Epithelial cell of proximal tubule (primary cell): ENCODE data around the gene LGALS7. TPM values are rescaled to one million over a fixed set of nuclear protein-coding genes. Genes with fewer than 3 reads are reported as not detected.

Source experiments
- DNase-seq: peaks from one replicate; pipeline ENCODE4 v3.0.0-alpha.2; 2011; ENCODE audit warnings: low read depth
- H3K4me3 ChIP-seq: 2 replicates; pipeline ENCODE4 v1.5.1; 2011; ENCODE audit warnings: low read depth, mild to moderate bottlenecking, low read length
- CTCF ChIP-seq: conservative IDR thresholded peaks from 2 replicates; pipeline ENCODE4 v1.5.1; 2012; ENCODE audit warnings: low read depth, mild to moderate bottlenecking, low read length
- total RNA-seq: library from RNA; depleted of rRNA; stranded (reverse); fragments of >200 nt; gene quantifications from 2 replicates; pipeline ENCODE4 v1.2.3, GENCODE V29; 2015

The LGALS7 gene
- total RNA-seq, 1 donor from 2014 or later = not detected

DNA sequence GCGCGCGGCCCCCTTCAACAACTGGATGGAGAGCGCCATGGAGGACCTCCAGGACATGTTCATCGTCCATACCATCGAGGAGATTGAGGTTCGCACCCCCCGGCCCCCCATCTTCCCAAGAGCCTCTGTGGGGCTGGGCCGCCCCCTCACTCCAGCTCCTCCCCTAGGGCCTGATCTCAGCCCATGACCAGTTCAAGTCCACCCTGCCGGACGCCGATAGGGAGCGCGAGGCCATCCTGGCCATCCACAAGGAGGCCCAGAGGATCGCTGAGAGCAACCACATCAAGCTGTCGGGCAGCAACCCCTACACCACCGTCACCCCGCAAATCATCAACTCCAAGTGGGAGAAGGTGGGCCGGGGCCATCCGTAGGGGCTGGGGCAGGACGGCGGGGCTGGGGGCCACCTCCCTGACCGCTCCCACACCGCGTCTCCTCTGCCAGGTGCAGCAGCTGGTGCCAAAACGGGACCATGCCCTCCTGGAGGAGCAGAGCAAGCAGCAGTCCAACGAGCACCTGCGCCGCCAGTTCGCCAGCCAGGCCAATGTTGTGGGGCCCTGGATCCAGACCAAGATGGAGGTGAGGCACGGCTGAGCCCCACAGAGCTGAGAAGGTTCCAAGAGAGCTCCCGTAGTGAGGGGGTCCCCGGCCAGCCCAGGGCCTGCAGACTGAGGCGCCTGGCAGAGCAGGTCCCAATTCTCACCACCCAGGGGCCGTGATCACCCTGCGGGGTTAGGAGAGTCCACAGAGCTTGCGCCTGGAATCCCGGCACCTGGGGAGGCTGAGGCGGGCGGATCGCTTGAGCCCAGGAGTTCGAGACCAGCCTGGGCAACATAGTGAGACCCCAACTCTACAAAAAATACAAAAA is 49.1 kb downstream of the LGALS7 start:
- H3K4me3 ChIP-seq = no peak overlapping the region
- DNase-seq = no peak

DNA sequence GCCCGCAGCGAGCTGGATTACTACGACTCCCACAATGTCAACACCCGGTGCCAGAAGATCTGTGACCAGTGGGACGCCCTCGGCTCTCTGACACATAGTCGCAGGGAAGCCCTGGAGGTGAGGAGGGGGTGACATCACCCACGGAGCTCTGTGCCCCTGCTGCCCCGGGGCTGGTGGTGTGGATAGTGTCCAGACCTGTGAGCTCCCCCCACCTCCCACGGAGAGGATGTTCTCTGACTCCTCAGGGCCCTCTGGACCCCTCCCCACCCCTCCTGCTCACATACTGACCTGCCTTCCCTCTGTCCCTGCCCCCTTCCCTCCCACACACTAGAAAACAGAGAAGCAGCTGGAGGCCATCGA is 49.7 kb downstream of the LGALS7 start:
- DNase-seq = no peak
- no peak overlapping the region for H3K4me3 ChIP-seq
- TF ChIP-seq CTCF = no peak

More for the DNA sequence above, 49.1 kb downstream of the LGALS7 start:
- TF ChIP-seq CTCF = no peak

- TF ChIP-seq CTCF = no peak
These were observed 50.2 kb downstream of the LGALS7 start for GRCh38 chr19:38722947-38723605.

GRCh38 chr19:38721979-38722773 is 51.1 kb downstream of the LGALS7 start:
- no peak for DNase-seq
- no peak for TF ChIP-seq CTCF
- H3K4me3 ChIP-seq = no peak overlapping the region

More at GRCh38 chr19:38722947-38723605, 50.2 kb downstream of the LGALS7 start:
- DNase-seq = no peak
- H3K4me3 ChIP-seq = no peak overlapping the region

DNA sequence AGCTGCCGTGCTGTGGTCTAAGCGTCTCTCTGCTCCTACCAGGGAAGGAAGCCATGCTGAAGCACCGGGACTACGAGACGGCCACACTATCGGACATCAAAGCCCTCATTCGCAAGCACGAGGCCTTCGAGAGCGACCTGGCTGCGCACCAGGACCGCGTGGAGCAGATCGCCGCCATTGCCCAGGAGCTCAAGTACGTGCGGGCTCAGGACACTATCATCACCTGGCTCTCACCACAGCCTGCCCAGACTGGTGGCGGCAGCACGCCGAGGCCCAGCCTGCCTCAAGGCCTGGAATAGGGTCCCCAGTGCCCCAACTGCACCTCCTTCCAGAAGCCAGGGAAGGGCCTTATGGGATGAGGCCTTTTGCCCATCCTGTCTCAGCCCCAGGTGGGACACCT is 51.8 kb downstream of the LGALS7 start:
- no peak for TF ChIP-seq CTCF
- H3K4me3 ChIP-seq = no peak overlapping the region
- DNase-seq = no peak

Other genes with a start within 250 kb of the LGALS7 start
- gene MAP4K1, start 155.6 kb downstream of the LGALS7 start, total RNA-seq = 0.43 and 3.1 TPM in 2 replicates
- gene EIF3K, start 154.3 kb downstream of the LGALS7 start, total RNA-seq = 548 and 564 TPM in 2 replicates
- 629 and 634 TPM in 2 replicates for gene ACTN4, start 125.9 kb downstream of the LGALS7 start, total RNA-seq
- gene CAPN12, start 29.0 kb downstream of the LGALS7 start, total RNA-seq = 0.51 and 7.3 TPM in 2 replicates
- 4.4 TPM in 1 of 2 replicates, not detected in the other for gene LGALS7B, start 15.7 kb upstream of the LGALS7 start, total RNA-seq
- not detected in 2 replicates for gene LGALS4, start 39.4 kb upstream of the LGALS7 start, total RNA-seq
- 41.2 and 45.5 TPM in 2 replicates for gene ECH1, start 58.3 kb upstream of the LGALS7 start, total RNA-seq
- 224 and 403 TPM in 2 replicates for gene HNRNPL, start 76.5 kb upstream of the LGALS7 start, total RNA-seq
- 10.9 and 11.2 TPM in 2 replicates for gene RINL, start 104.8 kb upstream of the LGALS7 start, total RNA-seq
- 26.1 and 43.5 TPM in 2 replicates for gene SIRT2, start 126.1 kb upstream of the LGALS7 start, total RNA-seq
- 23.6 and 33.1 TPM in 2 replicates for gene NFKBIB, start 126.5 kb upstream of the LGALS7 start, total RNA-seq
- gene CCER2, start 138.7 kb upstream of the LGALS7 start, total RNA-seq = not detected in 2 replicates
- 42.2 and 55.5 TPM in 2 replicates for gene SARS2, start 157.2 kb upstream of the LGALS7 start, total RNA-seq
- 74.9 and 106 TPM in 2 replicates for gene MRPS12, start 157.4 kb upstream of the LGALS7 start, total RNA-seq
- 21.6 and 40.4 TPM in 2 replicates for gene FBXO17, start 202.2 kb upstream of the LGALS7 start, total RNA-seq